Gastrocnemius medialis (tissue), 4 donors: ENCODE measurements around the gene ZNF738. TPM values are rescaled to one million over a fixed set of nuclear protein-coding genes. Genes with fewer than 3 reads are reported as not detected.

Source experiments
- ATAC-seq, 2 donors: fragments of 150-250 bp; one replicate each; pipeline ENCODE4 v1.9.1; 2016
- DNase-seq, 2 donors: peaks; one replicate each; pipeline ENCODE4 v3.0.0-alpha.2; 2019
- H3K27ac ChIP-seq, 4 donors: fragments of 200-600 bp; sonication (generic); 1 replicate in 1 of 4; 2 replicates in 3 of 4; pipeline ENCODE4 v1.5.1; 2016 to 2018; ENCODE audit warnings: mild to moderate bottlenecking in 2 of 4, moderate library complexity in 1 of 4
- H3K27me3 ChIP-seq, 3 donors: fragments of 200-600 bp; sonication (generic) in 2 of 3; 1 replicate in 1 of 3; 2 replicates in 2 of 3; pipeline versions ENCODE4 v1.5.1 to v1.6.0; 2016 to 2019; ENCODE audit warnings: mild to moderate bottlenecking in 1 of 3, moderate library complexity in 1 of 3
- H3K36me3 ChIP-seq, 2 donors: fragments of 200-600 bp; sonication (generic) in 1 of 2; one replicate each; pipeline ENCODE4 v1.5.1; 2017 to 2018
- H3K4me1 ChIP-seq, 2 donors: fragments of 200-600 bp; sonication (generic) in 1 of 2; one replicate each; pipeline ENCODE4 v1.5.1; 2016 to 2017; ENCODE audit warnings: mild to moderate bottlenecking in 2 of 2
- H3K4me3 ChIP-seq, 4 donors: fragments of 200-600 bp; sonication (generic) in 3 of 4; 1 replicate in 1 of 4; 2 replicates in 3 of 4; pipeline ENCODE4 v1.5.1; 2016 to 2019; ENCODE audit warnings: mild to moderate bottlenecking in 2 of 4
- H3K9me3 ChIP-seq, 3 donors: fragments of 200-600 bp; sonication (generic) in 2 of 3; 1 replicate in 1 of 3; 2 replicates in 2 of 3; pipeline ENCODE4 v1.5.1; 2016 to 2019
- CTCF ChIP-seq, 5 experiments: fragments of 450-650 bp in 3 of 5; fragments of 200-600 bp in 2 of 5; sonication (generic) in 2 of 5; IDR thresholded peaks in 4 of 5; conservative IDR thresholded peaks in 1 of 5; 1 replicate in 4 of 5; 2 replicates in 1 of 5; pipeline ENCODE4 v1.5.1; 2016 to 2019; ENCODE audit warnings: antibody characterized with exemption in 5 of 5, mild to moderate bottlenecking in 3 of 5, moderate library complexity in 3 of 5
- POLR2A ChIP-seq, 2 donors: fragments of 450-650 bp; IDR thresholded peaks; one replicate each; pipeline ENCODE4 v1.6.1; 2017; ENCODE audit warnings: antibody characterized with exemption in 2 of 2, mild to moderate bottlenecking in 2 of 2, moderate library complexity in 2 of 2
- in situ Hi-C, 4 donors: fragments of 200-750 bp; cut with MboI; loops; one replicate each; pipeline versions ENCODE4 v1.15.0 to v1.8.0; 2017; ENCODE audit warnings: low sequenced_read_pairs in 4 of 4
- intact Hi-C: fragments of 100-400 bp; cut with DNase I; formaldehyde crosslinking; loops from one replicate; pipeline ENCODE4 v1.15.1; 2023; ENCODE audit warnings: low total_unique reads
- total RNA-seq, 4 donors: library from RNA; depleted of rRNA; stranded (reverse); fragments of >200 nt; gene quantifications; one replicate each; pipeline versions ENCODE4 v1.1.0 to v1.2.3, GENCODE V29; 2016

The ZNF738 gene
- total RNA-seq, 4 donors from 2014 or later, result 0.85 to 0.97 TPM; not detected in 2

GRCh38 chr19:21321996-21322395 is 36.8 kb upstream of the ZNF738 start:
- Histone ChIP-seq H3K27ac (no peak overlapping the region), H3K27me3 (no peaks in the 10 kb centered on the region), H3K36me3 (peaks cover 0 to 17% of the 10 kb centered on the region in 2 donors), H3K4me3 (no peak overlapping the region), H3K4me1 (peaks cover 3 to 9% of the 10 kb centered on the region in 2 donors), H3K9me3 (no peaks in the 10 kb centered on the region)
- TF ChIP-seq CTCF (IDR thresholded peaks at IDR 0.05 in 4 of 5, conservative IDR thresholded peaks at IDR 0.05 in 1 of 5), result no peak
- no peak for TF ChIP-seq POLR2A (IDR thresholded peaks at IDR 0.05)
- intact Hi-C loops (no loop called here), in situ Hi-C loops (no loop called here)
- DNase-seq, result no peak
- ATAC-seq, result no peak

GRCh38 chr19:21322528-21322927 is 36.3 kb upstream of the ZNF738 start:
- TF ChIP-seq POLR2A (IDR thresholded peaks at IDR 0.05) (no peak), CTCF (IDR thresholded peaks at IDR 0.05 in 4 of 5, conservative IDR thresholded peaks at IDR 0.05 in 1 of 5) (no peak)
- in situ Hi-C loops (no loop called here), intact Hi-C loops (no loop called here)
- no peak overlapping the region for H3K27ac ChIP-seq
- H3K27me3 ChIP-seq, result no peaks in the 10 kb centered on the region
- H3K4me3 ChIP-seq, result no peak overlapping the region
- ATAC-seq, result no peak
- peaks cover 0 to 18% of the 10 kb centered on the region in 2 donors for H3K36me3 ChIP-seq
- DNase-seq, result no peak
- H3K9me3 ChIP-seq, result no peaks in the 10 kb centered on the region
- H3K4me1 ChIP-seq, result peaks cover 3 to 5% of the 10 kb centered on the region in 2 donors

- no peak for ATAC-seq
- intact Hi-C loops (no loop called here), in situ Hi-C loops (no loop called here)
- Histone ChIP-seq H3K4me3 (no peak overlapping the region), H3K4me1 (peaks cover 0 to 7% of the 10 kb centered on the region in 2 donors), H3K27me3 (no peaks in the 10 kb centered on the region), H3K36me3 (peaks cover 0 to 18% of the 10 kb centered on the region in 2 donors), H3K27ac (no peak overlapping the region), H3K9me3 (no peaks in the 10 kb centered on the region)
- TF ChIP-seq CTCF (IDR thresholded peaks at IDR 0.05 in 4 of 5, conservative IDR thresholded peaks at IDR 0.05 in 1 of 5) (no peak), POLR2A (IDR thresholded peaks at IDR 0.05) (no peak)
- no peak for DNase-seq
Measured at GRCh38 chr19:21323000-21323399, 35.8 kb upstream of the ZNF738 start.

GRCh38 chr19:21326169-21326568 is 32.6 kb upstream of the ZNF738 start:
- Histone ChIP-seq H3K4me3 (no peak overlapping the region), H3K27ac (no peak overlapping the region), H3K4me1 (peaks cover 3 to 14% of the 10 kb centered on the region in 2 donors), H3K9me3 (no peaks in the 10 kb centered on the region), H3K27me3 (no peaks in the 10 kb centered on the region), H3K36me3 (peaks cover 0 to 13% of the 10 kb centered on the region in 2 donors)
- ATAC-seq (no peak), DNase-seq (no peak)
- intact Hi-C loops (no loop called here), in situ Hi-C loops (no loop called here)
- no peak for TF ChIP-seq CTCF (IDR thresholded peaks at IDR 0.05 in 4 of 5, conservative IDR thresholded peaks at IDR 0.05 in 1 of 5)
- no peak for TF ChIP-seq POLR2A (IDR thresholded peaks at IDR 0.05)

GRCh38 chr19:21328406-21328805 is 30.4 kb upstream of the ZNF738 start:
- DNase-seq (no peak), ATAC-seq (no peak)
- Histone ChIP-seq H3K9me3 (no peaks in the 10 kb centered on the region), H3K4me3 (peak overlapping the region; percentile 73 to 88 (median 83)), H3K27ac (peak overlapping the region; percentile 91 to 95 (median 93)), H3K4me1 (peaks cover 3 to 14% of the 10 kb centered on the region in 2 donors), H3K27me3 (no peaks in the 10 kb centered on the region), H3K36me3 (peaks cover 0 to 13% of the 10 kb centered on the region in 2 donors)
- TF ChIP-seq POLR2A (IDR thresholded peaks at IDR 0.05), result no peak
- no peak for TF ChIP-seq CTCF (IDR thresholded peaks at IDR 0.05 in 4 of 5, conservative IDR thresholded peaks at IDR 0.05 in 1 of 5)
- intact Hi-C loops, result loop anchor here (2.0 kb wide), 2 partner anchors 30 to 176 kb away; partner anchors contain the start of genes ZNF429 and ZNF738
- in situ Hi-C loops, result no loop called here
